ENCODE results near the gene CORT.
A peak's percentile ranks its signal among the peaks of the same experiment; 100 is the strongest.

CORT gene

DNA sequence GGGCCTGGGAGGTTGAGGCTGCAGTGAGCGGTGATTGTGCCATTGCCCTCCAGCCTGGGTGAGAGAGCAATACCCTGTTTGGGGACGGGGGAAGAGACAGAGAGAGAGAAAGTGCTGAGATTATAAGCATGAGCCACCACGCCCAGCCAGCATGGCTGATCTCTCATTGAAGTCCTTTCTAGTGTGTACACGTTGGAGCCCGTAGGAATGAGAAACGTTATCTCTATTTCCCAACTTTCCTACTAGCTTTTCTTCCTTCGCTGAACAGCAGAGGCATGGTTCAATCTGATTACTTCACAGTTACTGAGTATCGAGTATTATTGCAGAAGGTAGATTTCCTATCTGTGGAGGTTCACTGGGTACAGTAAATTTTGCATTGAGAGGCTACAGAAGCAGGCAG lies 29.5 kb downstream of the CORT start:
- FAIRE-seq: no peak

DNA sequence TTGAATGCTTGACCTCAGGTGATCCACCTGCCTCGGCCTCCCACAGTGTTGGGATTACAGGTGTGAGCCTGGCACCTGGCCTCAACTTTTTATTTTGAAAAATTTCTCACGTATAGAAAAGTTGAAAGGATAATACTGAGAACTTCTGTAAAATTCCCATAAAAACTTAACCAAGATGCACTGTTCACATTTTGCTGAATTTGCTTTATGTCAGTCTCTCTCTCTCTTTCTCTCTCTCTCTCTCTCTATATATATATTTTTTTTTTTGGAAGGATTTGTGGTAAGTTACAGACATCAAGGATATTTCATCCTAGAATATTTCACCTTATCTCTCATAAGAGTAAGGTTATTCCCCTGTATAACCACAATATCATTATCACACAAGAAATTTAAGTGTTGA lies 30.8 kb downstream of the CORT start:
- no peak for FAIRE-seq

DNA sequence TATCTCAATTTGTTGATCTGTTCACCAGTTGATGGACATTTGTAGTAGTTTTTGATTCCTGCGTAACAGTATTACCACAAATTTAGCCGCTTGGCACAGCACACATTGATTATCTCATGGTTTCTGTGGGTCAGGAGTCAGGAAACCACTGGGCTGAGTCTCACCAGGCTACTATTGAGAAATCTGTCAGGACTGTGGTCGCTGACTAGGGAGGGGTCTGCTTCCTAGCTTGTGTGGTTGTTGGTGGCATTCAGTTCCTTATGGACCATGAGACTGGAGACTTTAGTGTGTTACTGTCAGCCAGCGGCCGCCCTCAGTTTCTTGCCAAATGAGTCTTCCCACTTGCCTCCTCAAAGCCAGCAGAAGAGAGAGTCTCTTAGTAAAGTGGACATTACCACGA lies 34.7 kb downstream of the CORT start:
- no peak for FAIRE-seq

DNA sequence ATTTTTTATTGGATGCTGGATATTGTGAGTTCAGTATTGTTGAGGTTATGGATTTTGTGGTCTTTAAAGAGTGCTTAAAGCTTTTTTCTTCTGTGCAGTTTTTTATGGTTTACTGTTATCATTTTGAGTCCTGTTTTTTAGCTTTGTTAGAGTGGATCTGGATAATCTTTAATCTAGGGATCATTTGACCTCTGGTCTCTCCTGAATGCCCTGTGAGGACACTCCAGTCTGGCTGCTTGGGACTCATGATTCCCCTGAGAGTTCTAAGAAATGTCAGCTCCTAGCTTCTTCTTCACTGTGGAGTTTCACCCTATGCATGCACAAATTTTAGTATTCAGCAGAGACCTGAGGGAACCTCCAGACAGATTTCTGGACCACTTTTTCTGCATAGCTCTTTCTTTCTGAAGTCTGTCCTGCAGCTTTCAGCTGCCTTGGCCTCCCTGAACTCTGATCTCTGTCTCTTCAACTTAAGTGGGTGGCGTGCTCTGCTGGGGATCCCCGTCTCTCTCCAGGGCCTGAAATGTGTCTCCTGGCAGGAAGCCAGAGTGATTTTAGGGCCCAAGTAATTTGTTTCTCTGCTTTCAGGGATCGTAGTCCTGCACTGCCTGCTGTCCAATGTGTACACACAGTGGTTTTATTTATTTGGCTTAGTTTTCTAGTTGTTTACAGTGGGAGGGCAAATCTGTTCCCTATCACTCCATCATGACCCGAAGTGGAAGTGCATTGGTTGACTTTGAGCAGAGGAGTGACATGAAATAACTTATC lies 39.6 kb downstream of the CORT start:
- FAIRE-seq: no peak

DNA sequence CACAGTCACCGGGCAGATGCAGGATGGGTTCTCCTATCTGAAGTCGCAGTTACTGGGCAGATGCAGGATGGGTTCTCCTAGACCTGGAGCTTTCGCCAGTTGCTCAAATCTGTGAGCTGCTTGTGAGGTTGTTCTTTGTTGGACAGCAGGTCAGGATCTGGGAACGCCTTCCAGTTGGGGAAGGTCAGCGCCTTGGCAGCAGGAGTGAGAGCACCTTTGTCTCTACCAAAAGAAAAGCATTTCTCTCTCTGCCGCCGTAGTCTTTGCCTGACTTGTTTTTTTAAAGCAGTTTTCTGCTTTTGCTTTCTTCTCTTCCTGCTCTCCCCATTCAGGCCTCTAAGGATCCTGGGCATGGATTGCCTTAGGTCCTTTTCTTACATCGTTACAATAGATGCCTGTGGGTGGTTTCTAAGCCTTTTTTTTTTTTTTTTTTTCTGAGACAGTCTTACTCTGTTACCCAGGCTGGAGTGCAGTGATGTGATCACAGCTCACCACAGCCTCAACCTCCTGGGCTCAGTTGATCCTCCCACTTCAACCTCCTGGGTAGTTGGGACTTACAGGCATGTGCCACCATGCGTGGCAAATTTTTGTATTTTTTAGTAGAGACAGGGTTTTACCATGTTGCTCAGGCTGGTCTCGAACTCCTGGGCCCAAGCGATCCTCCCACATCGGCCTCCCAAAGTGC lies 40.6 kb downstream of the CORT start:
- no peak for FAIRE-seq

DNA sequence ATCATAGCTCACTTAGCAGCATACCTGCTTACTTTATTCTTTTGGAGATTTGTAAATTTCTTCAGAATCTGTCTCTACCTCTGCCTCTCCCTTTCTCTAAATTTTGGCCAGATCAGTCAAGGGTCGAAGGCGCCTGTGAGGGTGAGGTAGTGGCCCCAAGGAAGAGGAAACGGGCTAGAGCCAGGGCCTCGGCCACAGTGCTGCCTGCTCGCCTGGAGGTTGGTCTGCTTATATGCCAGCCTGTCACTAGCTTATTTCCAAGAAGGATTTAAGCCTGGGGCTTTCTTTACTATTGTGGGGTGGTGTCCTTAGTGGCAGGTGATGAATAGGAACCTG lies 44.6 kb downstream of the CORT start:
- FAIRE-seq: no peak

DNA sequence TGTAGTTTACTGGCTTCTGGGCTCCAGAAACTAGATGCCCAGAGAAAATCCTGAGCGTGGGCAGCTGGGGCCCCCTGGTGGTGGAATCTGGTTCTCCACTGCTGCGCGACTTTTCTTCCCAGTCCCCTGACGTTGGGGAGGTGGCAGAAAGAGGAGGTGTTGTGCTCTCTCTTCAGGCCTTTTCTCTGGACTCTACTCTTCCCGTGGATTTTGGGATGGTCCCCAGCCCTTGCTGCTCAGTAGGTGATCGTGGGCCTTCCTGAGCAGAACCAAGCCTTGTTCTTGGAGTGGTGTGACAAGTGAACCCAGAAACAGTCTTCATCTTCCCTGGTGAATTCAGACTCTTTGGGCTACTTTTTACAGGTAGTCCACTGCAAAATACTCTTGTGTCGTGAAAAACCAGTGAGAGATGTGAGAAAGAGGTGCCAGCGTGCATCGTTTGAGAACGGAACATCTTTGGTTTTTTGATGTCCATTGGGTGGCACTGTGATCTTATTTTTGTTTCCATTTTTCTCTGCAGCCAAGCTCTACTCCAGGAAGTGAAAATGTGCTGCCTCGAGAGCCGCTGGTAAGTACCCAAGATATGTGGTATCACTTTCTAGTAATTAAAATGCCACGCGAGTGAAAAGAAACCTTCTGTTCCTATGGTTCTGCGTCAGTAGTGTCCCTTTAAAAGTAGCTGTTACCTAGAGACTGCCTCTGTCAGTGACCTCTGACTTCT lies 45.1 kb downstream of the CORT start:
- peak; percentile 95 for FAIRE-seq

DNA sequence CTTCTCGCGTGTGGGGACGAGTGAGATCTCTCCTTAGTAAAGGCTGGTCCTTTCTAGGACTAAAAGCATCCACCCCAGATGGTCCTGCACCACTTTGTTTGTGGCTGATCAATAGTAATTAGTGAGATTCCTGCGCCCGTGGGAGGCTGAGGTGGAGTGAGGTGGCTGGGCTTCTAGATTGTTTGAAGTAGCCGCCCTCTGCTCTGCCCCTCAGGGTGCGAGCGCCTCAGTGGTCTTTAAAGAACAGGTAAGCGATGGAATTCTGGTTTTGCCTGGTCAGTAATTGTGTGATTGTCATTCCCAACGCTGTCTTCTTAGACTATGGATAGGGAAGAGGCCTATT lies 45.6 kb downstream of the CORT start:
- FAIRE-seq: no peak

DNA sequence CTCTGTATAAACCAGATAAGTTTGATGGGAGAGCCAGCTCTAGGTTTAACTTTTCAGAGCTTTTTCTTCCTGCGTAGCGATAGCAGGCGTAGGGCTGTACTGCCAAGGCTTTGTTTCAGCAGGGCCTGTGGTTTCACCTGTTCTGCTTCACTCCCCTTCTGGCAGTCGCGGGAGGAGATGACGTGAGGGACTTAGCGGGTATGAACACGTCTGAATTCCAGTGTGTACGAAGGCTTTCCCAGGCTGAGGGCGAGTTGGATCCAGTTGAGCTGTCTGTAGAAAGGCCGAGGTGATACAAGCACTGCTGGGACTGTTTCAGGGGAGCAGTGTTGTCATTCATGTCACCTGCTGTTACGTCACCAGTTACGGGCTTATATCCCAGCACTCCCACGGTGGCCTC lies 46.1 kb downstream of the CORT start:
- no peak for FAIRE-seq

DNA sequence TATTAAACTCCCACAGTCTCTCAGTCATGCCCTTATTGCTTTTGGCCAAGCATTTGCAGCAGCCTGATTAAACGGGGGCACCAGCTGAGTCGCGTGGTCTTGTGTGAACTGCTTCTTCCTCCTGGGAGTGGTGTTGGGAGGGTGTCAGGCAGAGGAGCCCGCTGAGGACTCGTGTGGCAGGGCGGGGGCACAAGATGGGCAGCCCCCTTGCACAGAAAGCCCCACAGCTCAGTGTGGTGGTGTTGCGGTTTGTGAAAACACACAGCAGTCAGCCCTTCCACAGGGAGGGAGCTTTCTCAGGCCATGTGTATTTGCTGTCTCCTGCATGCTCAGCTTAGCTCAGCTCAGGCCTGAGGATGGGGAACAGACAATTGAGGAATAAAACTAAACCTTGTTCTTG lies 47.3 kb downstream of the CORT start:
- FAIRE-seq: no peak

DNA sequence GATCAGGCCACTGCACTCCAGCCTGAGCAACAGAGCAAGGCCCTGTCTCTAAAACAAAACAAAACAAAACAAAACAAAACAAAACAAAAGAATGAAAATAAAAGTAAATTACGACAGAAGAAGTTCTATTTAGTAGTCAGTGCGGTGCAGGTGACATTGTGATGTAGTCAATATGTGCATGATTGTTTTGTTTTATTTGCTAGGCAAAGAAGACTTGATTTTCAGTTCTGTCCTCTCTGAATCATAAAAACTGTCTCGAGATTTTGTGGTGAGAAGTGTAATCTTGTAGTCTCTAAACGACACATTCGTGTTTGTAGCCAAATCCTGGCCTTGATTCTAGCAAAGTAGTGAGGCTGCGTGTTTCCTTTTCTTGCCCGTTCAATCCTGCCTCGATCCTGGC lies 48.4 kb downstream of the CORT start:
- no peak for FAIRE-seq
